ENCODE measurements around the gene GAS7.

GAS7 gene

DNA sequence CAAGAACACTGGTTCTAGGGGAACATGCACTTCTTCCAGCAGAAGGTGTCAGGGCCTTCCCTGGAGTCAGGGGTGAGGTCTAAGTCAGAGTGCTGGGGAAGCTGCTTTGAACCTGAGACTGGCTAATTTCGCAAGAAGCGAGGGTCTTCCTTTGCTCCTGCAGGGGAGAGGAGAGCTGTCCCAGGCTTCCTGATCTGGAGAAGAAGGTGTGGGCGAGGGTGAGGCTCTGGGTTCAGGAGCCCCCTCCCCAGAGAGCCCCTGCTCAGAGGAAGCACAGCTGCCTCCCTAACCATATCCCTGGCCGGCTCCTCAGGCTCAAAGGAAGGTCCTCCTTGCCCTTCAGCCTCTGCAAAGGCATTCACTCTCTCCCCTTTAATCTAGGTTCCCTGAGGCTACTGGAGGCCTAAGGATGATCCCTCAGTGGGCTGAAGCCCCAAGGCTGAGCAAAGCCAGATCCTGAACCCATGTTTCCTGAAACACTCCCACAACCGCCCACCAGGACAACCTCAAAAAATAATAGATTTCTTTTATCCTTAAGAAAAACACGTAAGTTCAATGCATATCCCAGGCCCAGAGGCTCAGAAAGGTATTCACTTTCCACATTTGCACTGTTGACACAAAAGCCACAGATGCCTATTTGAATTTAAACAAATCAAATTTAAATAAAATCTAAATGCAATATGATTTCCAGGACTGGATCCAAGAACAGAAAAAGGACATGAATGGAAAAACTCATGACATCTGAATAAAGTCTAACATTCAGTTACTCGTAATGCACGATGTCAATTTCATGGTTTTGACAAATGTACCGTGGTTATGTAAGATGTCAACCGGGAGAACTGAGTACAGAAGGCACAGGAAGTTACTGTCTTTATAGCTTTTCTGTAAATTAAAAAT is 221.9 kb downstream of the GAS7 start:
- TF ChIP-seq, protein P1, sequence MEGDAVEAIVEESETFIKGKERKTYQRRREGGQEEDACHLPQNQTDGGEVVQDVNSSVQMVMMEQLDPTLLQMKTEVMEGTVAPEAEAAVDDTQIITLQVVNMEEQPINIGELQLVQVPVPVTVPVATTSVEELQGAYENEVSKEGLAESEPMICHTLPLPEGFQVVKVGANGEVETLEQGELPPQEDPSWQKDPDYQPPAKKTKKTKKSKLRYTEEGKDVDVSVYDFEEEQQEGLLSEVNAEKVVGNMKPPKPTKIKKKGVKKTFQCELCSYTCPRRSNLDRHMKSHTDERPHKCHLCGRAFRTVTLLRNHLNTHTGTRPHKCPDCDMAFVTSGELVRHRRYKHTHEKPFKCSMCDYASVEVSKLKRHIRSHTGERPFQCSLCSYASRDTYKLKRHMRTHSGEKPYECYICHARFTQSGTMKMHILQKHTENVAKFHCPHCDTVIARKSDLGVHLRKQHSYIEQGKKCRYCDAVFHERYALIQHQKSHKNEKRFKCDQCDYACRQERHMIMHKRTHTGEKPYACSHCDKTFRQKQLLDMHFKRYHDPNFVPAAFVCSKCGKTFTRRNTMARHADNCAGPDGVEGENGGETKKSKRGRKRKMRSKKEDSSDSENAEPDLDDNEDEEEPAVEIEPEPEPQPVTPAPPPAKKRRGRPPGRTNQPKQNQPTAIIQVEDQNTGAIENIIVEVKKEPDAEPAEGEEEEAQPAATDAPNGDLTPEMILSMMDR (conservative IDR thresholded peaks at IDR 0.05; ENCODE audit: low read length) = no peak
- no peak for DNase-seq (ENCODE audit: low read depth)

DNA sequence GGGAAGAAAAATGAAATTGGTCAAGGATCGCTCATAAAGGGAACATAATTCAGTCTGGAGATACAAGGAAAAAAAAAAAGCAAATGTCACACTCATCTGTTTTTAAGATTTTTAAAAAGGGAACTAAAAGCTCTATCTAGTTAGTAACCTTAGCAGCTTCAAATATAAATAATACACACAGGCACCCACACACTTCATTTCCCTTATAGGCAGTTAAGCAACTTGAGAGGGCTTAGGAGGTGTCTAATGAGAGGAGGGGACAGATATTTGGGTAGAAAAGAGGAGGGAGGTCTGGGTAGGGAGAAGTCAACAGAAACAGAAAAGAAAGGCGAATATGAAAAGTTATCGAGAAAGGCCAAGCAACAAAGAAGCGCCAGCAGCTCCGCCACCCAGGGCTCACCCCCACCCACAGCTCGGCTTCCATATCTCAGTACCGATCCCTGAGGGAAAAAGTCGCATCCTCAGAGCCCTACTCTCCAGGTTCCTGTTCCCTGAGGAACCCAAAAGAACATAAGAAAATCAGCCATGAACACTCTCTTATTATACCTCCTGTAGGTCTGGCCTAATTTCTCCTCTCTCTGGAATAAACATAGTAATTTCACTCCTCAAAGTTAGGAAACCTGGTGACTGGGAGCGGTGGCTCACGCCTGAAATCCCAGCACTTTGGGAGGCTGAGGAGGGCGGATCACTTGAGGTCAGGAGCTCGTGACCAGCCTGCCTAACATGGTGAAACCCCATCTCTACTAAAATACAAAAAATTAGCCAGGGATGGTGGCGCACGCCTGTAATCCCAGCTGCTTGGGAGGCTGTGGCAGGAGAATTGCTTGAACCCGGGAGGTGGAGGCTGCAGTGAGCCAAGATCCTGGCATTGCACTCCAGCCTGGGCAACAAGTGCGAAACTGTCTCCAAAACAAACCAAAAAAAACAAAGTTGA is 223.7 kb downstream of the GAS7 start:
- TF ChIP-seq, protein P1 (conservative IDR thresholded peaks at IDR 0.05; ENCODE audit: low read length) = no peak
- no peak for DNase-seq (ENCODE audit: low read depth)

More for the DNA sequence above, 221.9 kb downstream of the GAS7 start:
- H3K4me3 ChIP-seq (ENCODE audit: low read length) = no peak overlapping the region

DNA sequence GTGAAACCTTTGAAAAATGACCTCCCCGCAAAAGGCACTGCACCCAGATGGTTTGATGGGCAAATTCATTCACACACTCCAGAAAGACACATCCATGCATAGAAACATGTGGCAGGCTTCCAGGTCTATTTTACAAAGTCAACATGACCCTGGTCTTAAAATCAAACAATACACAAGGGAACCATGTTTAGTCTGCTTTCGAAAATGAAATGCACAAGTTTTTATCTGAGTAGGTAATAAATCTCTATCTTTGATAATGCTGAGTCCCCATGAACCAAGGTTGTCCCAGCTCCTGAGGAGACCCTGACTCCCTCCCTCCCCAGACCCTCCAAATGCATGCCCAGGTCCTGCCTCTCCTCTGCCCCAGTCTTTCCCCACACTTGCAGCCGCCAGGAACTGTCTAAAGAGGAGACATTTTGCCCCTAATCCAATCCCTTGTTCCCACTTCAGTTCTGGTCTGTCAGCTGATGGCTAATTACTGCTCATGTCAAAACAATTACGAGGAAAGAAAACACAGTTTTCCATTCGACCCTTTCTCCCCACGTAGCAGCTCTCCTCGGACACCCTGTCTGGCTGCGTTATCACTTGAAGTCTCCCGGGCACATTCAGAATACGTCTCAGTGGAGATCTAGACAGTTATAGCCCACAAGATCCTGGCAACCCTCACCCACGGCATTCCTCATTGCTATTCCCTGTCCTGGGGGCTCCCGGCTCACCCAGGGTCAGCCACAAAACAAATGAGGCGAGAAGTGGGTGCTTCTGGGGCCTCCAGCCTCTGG is 224.5 kb downstream of the GAS7 start:
- DNase-seq (ENCODE audit: low read depth) = no peak
- TF ChIP-seq, protein P1 (conservative IDR thresholded peaks at IDR 0.05; ENCODE audit: low read length) = no peak
- H3K4me3 ChIP-seq (ENCODE audit: low read length) = no peak overlapping the region

More for the DNA sequence above, 223.7 kb downstream of the GAS7 start:
- no peak overlapping the region for H3K4me3 ChIP-seq (ENCODE audit: low read length)

DNA sequence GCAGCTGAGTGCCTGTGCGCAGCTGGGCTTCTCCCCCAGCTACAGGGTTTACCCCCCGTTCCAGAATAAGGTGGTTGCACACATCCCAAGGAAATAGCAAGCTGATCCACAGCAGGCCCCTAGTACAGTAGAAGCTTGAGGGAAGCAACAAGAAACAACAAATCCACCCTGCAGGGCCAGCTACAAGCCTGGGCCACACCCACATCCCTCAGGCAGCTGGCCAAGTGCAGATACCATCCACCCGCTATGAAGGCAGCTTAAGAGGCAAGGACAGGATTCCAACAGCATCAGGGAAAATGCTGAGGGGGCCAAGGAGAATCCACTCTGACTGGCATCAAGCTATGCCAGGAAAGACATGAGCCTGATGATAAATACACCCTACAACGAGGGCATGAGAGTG is 226.4 kb downstream of the GAS7 start:
- TF ChIP-seq, protein P1 (conservative IDR thresholded peaks at IDR 0.05; ENCODE audit: low read length) = no peak
- H3K4me3 ChIP-seq (ENCODE audit: low read length) = no peak overlapping the region
- peak; percentile 71 for DNase-seq (ENCODE audit: low read depth)

DNA sequence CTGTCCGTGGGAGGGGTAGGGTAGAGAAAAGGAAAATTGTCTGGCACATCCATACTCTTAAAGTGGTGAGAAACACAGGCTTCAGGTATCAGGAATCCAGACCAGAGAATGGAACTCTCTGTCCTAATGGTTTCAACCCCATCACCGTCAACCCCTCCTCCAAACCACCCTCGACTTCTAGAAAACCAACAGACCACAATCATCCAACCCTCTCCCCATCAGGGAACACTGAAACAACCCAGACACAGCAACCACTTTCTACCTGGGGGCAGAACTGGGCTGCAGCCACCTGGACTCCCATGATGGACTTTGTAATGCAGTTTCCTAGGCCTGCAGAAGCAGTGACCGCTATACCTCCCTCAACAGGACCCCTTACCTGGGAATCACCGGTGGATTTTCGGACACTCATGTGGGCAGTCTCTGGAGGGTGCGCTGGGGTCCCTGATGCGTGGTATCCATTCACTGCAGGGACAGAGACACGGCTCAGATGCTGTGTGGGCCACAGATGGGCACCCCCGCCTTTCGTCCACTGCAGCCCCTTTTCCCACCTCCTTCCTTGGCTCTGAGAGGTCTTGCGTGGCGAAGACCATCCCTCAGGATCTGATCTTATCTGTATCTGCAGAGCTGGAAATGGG is 229.0 kb downstream of the GAS7 start:
- no peak for DNase-seq (ENCODE audit: low read depth)
- TF ChIP-seq, protein P1 (conservative IDR thresholded peaks at IDR 0.05; ENCODE audit: low read length) = no peak
- H3K4me3 ChIP-seq (ENCODE audit: low read length) = no peak overlapping the region

DNA sequence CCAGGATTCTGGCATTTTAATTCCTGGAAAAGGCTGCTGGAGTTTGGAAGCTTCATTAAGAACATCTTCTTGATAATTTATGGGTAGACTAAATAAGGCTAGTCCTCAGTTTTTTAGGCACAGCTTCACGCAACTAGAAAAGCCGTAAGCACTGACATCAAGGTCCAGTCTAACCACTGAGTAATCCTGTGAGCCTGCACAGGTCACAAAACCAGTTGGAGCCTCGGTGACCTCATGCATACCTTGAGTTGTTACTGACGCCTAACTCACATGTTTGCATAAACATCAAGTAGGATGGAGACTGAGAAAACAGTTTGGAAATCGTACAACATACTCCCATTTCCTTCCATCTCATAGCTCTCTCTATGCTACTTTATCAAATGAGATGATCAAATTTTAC is 229.5 kb downstream of the GAS7 start:
- peak; percentile 12 for DNase-seq (ENCODE audit: low read depth)
- no peak overlapping the region for H3K4me3 ChIP-seq (ENCODE audit: low read length)
- TF ChIP-seq, protein P1 (conservative IDR thresholded peaks at IDR 0.05; ENCODE audit: low read length) = no peak

Measured in AG10803 (cell line).